H1 (cell line): Measurements from ENCODE around the gene UGT1A6. TPM values are rescaled to one million over a fixed set of nuclear protein-coding genes. Genes with fewer than 3 reads are reported as not detected.

Experiments used
- CTCF ChIA-PET: fragments of 300-600 bp; sonication (Branson Sonifier 250); formaldehyde crosslinking; loops from one replicate; lab custom pipeline; 2021; ENCODE audit not compliant: partially characterized antibody; lab: Charles Lee
- POLR2A ChIA-PET: fragments of 300-600 bp; sonication (Branson Sonifier 250); formaldehyde crosslinking; loops from one replicate; lab custom pipeline; 2021; ENCODE audit warnings: inconsistent platforms; ENCODE audit not compliant: partially characterized antibody; lab: Charles Lee
- DNase-seq, 2 experiments: peaks; one replicate each; pipeline versions ENCODE4 v3.0.0 to v3.0.0-alpha.2; 2010 to 2022; ENCODE audit warnings: low spot score in 2 of 2, low read depth in 1 of 2, mixed read lengths in 1 of 2
- FAIRE-seq: peaks from 2 replicates; lab custom pipeline; 2011; peaks lifted over from hg19 to GRCh38; lab: Jason Lieb, UNC
- H2AFZ ChIP-seq: 2 replicates; pipeline ENCODE4 v1.8.1; 2012; ENCODE audit warnings: low read length, inconsistent platforms
- H2AK5ac ChIP-seq: 2 replicates; pipeline ENCODE4 v1.6.1; 2013; ENCODE audit warnings: low read depth, low read length
- H2BK120ac ChIP-seq: replicated peaks from 2 replicates; pipeline ENCODE3; 2013; ENCODE audit warnings: low read depth, low read length, inconsistent platforms
- H2BK12ac ChIP-seq: 2 replicates; pipeline ENCODE4 v1.6.1; 2013; ENCODE audit warnings: low read depth, low read length
- H2BK15ac ChIP-seq: 2 replicates; pipeline ENCODE4 v1.6.1; 2013; ENCODE audit warnings: low read length
- H2BK20ac ChIP-seq: 2 replicates; pipeline ENCODE4 v1.6.1; 2013; ENCODE audit warnings: low read length
- H2BK5ac ChIP-seq: 2 replicates; pipeline ENCODE4 v1.6.1; 2013; ENCODE audit warnings: low read depth, low read length
- H3K14ac ChIP-seq: 2 replicates; pipeline ENCODE4 v1.6.1; 2013; ENCODE audit warnings: inconsistent platforms; ENCODE audit not compliant: insufficient read length
- H3K18ac ChIP-seq: 2 replicates; pipeline ENCODE4 v1.6.1; 2013; ENCODE audit warnings: low read length; ENCODE audit errors: extremely low read depth
- H3K23ac ChIP-seq: 2 replicates; pipeline ENCODE4 v1.6.1; 2013; ENCODE audit warnings: inconsistent platforms; ENCODE audit not compliant: insufficient read length
- H3K23me2 ChIP-seq: 2 replicates; pipeline ENCODE4 v1.6.1; 2013; ENCODE audit warnings: low read depth, low read length
- H3K27ac ChIP-seq: 2 replicates; pipeline ENCODE4 v1.6.1; 2011; ENCODE audit warnings: low read depth, low read length, inconsistent platforms
- H3K27me3 ChIP-seq, 4 experiments: replicated peaks in 1 of 4; 1 replicate in 1 of 4; 2 replicates in 3 of 4; pipeline versions ENCODE4 v1.6.1 to v1.8.1; 2011 to 2013; ENCODE audit warnings: low read length in 3 of 4, mild to moderate bottlenecking in 3 of 4, inconsistent platforms in 2 of 4, mixed read lengths in 2 of 4, moderate library complexity in 1 of 4; ENCODE audit not compliant: control insufficient read depth in 3 of 4, insufficient read depth in 3 of 4; ENCODE audit errors: extremely low read depth in 1 of 4
- H3K36me3 ChIP-seq, 4 experiments: 2 replicates each; pipeline versions ENCODE4 v1.6.1 to v1.8.1; 2011 to 2013; ENCODE audit warnings: mild to moderate bottlenecking in 4 of 4, low read length in 3 of 4, moderate library complexity in 2 of 4, control low read depth in 1 of 4, inconsistent platforms in 1 of 4; ENCODE audit not compliant: insufficient read depth in 4 of 4, control insufficient read depth in 2 of 4
- H3K4ac ChIP-seq: replicated peaks from 2 replicates; pipeline ENCODE3; 2013; ENCODE audit warnings: low read length, low read depth, mixed read lengths, inconsistent platforms; ENCODE audit not compliant: insufficient read length
- H3K4me1 ChIP-seq, 4 experiments: replicated peaks in 1 of 4; 1 replicate in 1 of 4; 2 replicates in 3 of 4; pipeline versions ENCODE4 v1.6.1 to v1.8.1; 2011 to 2013; ENCODE audit warnings: low read length in 3 of 4, inconsistent platforms in 2 of 4, mixed read lengths in 1 of 4; ENCODE audit not compliant: insufficient read depth in 4 of 4, control insufficient read depth in 3 of 4
- H3K4me2 ChIP-seq, 2 experiments: 2 replicates each; pipeline versions ENCODE4 v1.6.1 to v1.8.1; 2011 to 2013; ENCODE audit warnings: low read depth in 2 of 2, low read length in 2 of 2, control low read depth in 1 of 2, inconsistent platforms in 1 of 2, mild to moderate bottlenecking in 1 of 2; ENCODE audit not compliant: insufficient read depth in 1 of 2
- H3K4me3 ChIP-seq, 4 experiments: fragments of 200-600, 300-600 bp in 1 of 4; sonication (generic), shearing (Covaris generic), sonication (Bioruptor Twin) in 1 of 4; 2 replicates each; pipeline versions ENCODE4 v1.5.1 to v1.8.1; 2011 to 2016; ENCODE audit warnings: low read length in 4 of 4, low read depth in 3 of 4, control low read depth in 2 of 4, inconsistent platforms in 2 of 4, mild to moderate bottlenecking in 2 of 4, mixed read lengths in 1 of 4, moderate library complexity in 1 of 4; ENCODE audit not compliant: insufficient read depth in 2 of 4; ENCODE audit errors: extremely low read depth in 1 of 4
- H3K56ac ChIP-seq: replicated peaks from 2 replicates; pipeline ENCODE3; 2013; ENCODE audit warnings: low read depth, mild to moderate bottlenecking, mixed read lengths, low read length, inconsistent platforms; ENCODE audit not compliant: insufficient read length
- H3K79me1 ChIP-seq: 2 replicates; pipeline ENCODE4 v1.6.1; 2013; ENCODE audit warnings: low read depth, low read length, control low read depth
- H3K79me2 ChIP-seq, 2 experiments: 2 replicates each; pipeline versions ENCODE4 v1.6.1 to v1.8.1; 2012 to 2013; ENCODE audit warnings: low read length in 2 of 2, mild to moderate bottlenecking in 2 of 2, inconsistent platforms in 1 of 2; ENCODE audit not compliant: insufficient read depth in 2 of 2, control insufficient read depth in 1 of 2
- H3K9ac ChIP-seq, 4 experiments: replicated peaks in 1 of 4; 1 replicate in 1 of 4; 2 replicates in 3 of 4; pipeline versions ENCODE4 v1.6.1 to v1.8.1; 2011 to 2013; ENCODE audit warnings: low read depth in 3 of 4, low read length in 3 of 4, control low read depth in 2 of 4, mild to moderate bottlenecking in 2 of 4, moderate library complexity in 2 of 4, inconsistent platforms in 1 of 4; ENCODE audit errors: extremely low read depth in 1 of 4
- H3K9me3 ChIP-seq, 2 experiments: 2 replicates each; pipeline versions ENCODE4 v1.6.1 to v1.8.1; 2012 to 2013; ENCODE audit warnings: mild to moderate bottlenecking in 2 of 2, moderate library complexity in 2 of 2, control low read depth in 1 of 2, inconsistent platforms in 1 of 2, low read depth in 1 of 2, low read length in 1 of 2, mixed read lengths in 1 of 2; ENCODE audit not compliant: insufficient read depth in 2 of 2
- H4K20me1 ChIP-seq, 2 experiments: replicated peaks in 1 of 2; 2 replicates each; pipeline versions ENCODE3 to v1.8.1; 2011 to 2013; ENCODE audit warnings: inconsistent platforms in 2 of 2, low read length in 2 of 2, mild to moderate bottlenecking in 1 of 2; ENCODE audit not compliant: insufficient read depth in 2 of 2, control insufficient read depth in 1 of 2
- H4K5ac ChIP-seq: 2 replicates; pipeline ENCODE4 v1.6.1; 2013; ENCODE audit warnings: low read length, low read depth, mixed read lengths, inconsistent platforms; ENCODE audit not compliant: insufficient read length
- H4K8ac ChIP-seq: 2 replicates; pipeline ENCODE4 v1.8.0; 2013; ENCODE audit warnings: mild to moderate bottlenecking, moderate library complexity, low read length, inconsistent platforms; ENCODE audit not compliant: insufficient read depth; ENCODE audit errors: extremely low read depth
- H4K91ac ChIP-seq: replicated peaks from 2 replicates; pipeline ENCODE3; 2013; ENCODE audit warnings: low read length, mixed read lengths, inconsistent platforms; ENCODE audit not compliant: insufficient read length
- FOSL1 ChIP-seq: IDR thresholded peaks from 2 replicates; pipeline ENCODE4 v1.6.1; 2011; ENCODE audit warnings: mild to moderate bottlenecking, low read depth, low read length, moderate library complexity; ENCODE audit not compliant: insufficient read depth
- KDM4A ChIP-seq: IDR thresholded peaks from one replicate; pipeline ENCODE4 v1.7.1; 2012; ENCODE audit warnings: low read depth, mild to moderate bottlenecking, moderate library complexity, low read length, inconsistent platforms; ENCODE audit not compliant: severe bottlenecking
- POLR2AphosphoS5 ChIP-seq: IDR thresholded peaks from 2 replicates; pipeline ENCODE4 v1.6.1; 2011; ENCODE audit warnings: low read depth, low read length
- RFX5 ChIP-seq: IDR thresholded peaks from 2 replicates; pipeline ENCODE4 v1.6.1; 2011; ENCODE audit warnings: low read depth, low read length, improper control_type of control experiment, borderline replicate concordance
- SIRT6 ChIP-seq: IDR thresholded peaks from one replicate; pipeline ENCODE4 v1.7.1; 2012; ENCODE audit warnings: low read length, inconsistent platforms
- polyA plus RNA-seq, 7 experiments: library from polyadenylated mRNA; depleted of rRNA in 3 of 7; stranded (reverse) in 5 of 7; unstranded in 2 of 7; fragments of >200 nt in 5 of 7; fragments of 200-250 nt in 2 of 7; gene quantifications; 1 replicate in 5 of 7; 2 replicates in 1 of 7; 4 replicates in 1 of 7; pipeline versions ENCODE4 v1.2.1 to v1.2.3, GENCODE V29; 2011 to 2013; ENCODE audit warnings: missing spikeins in 2 of 7, mixed read lengths in 2 of 7
- total RNA-seq: library from RNA; stranded (reverse); fragmentation: NEBNext Ultra II Directional; extraction: Animal tissue kit (Norgen Biotek cat#: 25700); gene quantifications from 2 replicates; pipeline ENCODE4 v1.2.1, GENCODE V29; 2021

UGT1A6 gene
- total and polyA plus RNA-seq, 2 of the 8 experiments (the other 6 are each of a cell fraction or from before 2014, with no cell fraction given) = not detected

DNA sequence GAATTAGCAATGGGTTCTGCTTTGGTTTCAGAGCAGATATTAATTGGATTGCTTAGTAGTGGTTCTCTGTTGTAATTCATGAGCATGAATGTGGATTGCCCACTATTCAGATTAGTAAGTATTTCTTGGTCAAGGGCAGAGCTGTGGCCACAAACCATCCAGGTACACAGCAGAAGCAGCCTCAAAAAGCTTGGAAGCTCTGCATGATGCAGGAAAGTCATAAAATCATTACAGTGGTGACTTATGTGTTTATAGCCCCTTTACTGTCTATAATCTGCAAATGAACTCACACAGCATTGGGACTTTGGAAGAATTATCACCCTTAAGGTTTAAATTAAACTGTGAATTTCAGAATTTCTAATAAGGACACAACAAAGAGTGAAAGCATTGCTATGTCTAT is 65.5 kb downstream of the UGT1A6 start:
- Histone ChIP-seq H2BK15ac (no peak overlapping the region), H3K36me3 (no peaks in the 10 kb centered on the region)
- no peak for FAIRE-seq

More for the DNA sequence above, 65.5 kb downstream of the UGT1A6 start:
- H3K4me3 ChIP-seq = no peak overlapping the region
- CTCF ChIA-PET = interaction anchor here (1.2 kb wide), 1 partner anchor 281 kb away, joined by 3 read pairs; no protein-coding TSS in a partner anchor
- no peak overlapping the region for H3K4ac ChIP-seq
- no peak overlapping the region for H4K91ac ChIP-seq
- no peaks in the 10 kb centered on the region for H3K79me2 ChIP-seq
- H4K8ac ChIP-seq = no peak overlapping the region
- H3K56ac ChIP-seq = no peak overlapping the region
- no peak overlapping the region for H3K23ac ChIP-seq
- DNase-seq = no peak
- no peak overlapping the region for H3K4me2 ChIP-seq
- no peak overlapping the region for H3K27ac ChIP-seq
- POLR2A ChIA-PET = no interaction called here
- H2AFZ ChIP-seq = no peak overlapping the region
- H2AK5ac ChIP-seq = no peak overlapping the region
- H3K14ac ChIP-seq = no peak overlapping the region
- no peaks in the 10 kb centered on the region for H3K27me3 ChIP-seq
- H3K18ac ChIP-seq = no peak overlapping the region
- H3K79me1 ChIP-seq = no peaks in the 10 kb centered on the region
- no peaks in the 10 kb centered on the region for H3K23me2 ChIP-seq
- no peaks in the 10 kb centered on the region for H4K20me1 ChIP-seq
- no peaks in the 10 kb centered on the region for H3K4me1 ChIP-seq
- H2BK5ac ChIP-seq = no peak overlapping the region
- no peak overlapping the region for H2BK120ac ChIP-seq
- H3K9ac ChIP-seq = no peak overlapping the region
- H2BK20ac ChIP-seq = no peak overlapping the region
- TF ChIP-seq POLR2AphosphoS5 = no peak
- TF ChIP-seq FOSL1 = no peak
- no peak for TF ChIP-seq RFX5
- no peak for TF ChIP-seq SIRT6
- TF ChIP-seq KDM4A = no peak
- no peak overlapping the region for H2BK12ac ChIP-seq
- no peak overlapping the region for H4K5ac ChIP-seq
- H3K9me3 ChIP-seq = peaks cover 4 to 7% of the 10 kb centered on the region in 2 experiments; a peak in 2 of 4 replicates
